Stimulated activated CD8-positive, alpha-beta memory T cell treated with anti-CD3 and anti-CD28 coated beads, Interleukin-15, amount 100 ng/mL, for 24 hours (primary cell): Measurements from ENCODE around the gene SLC37A4.
A peak's percentile ranks its signal among the peaks of the same experiment; 100 is the strongest.
"Not testable (repeated sequence)": the region's sequence is repeated elsewhere in the genome, so short reads cannot be mapped to it uniquely, and the experiment has no call there.

Experiments
- DNase-seq: peaks from one replicate; pipeline ENCODE4 v3.0.0-alpha.2; 2020; ENCODE audit warnings: low read depth

Gene SLC37A4

GRCh38 chr11:119030329-119031047 is at the start of gene SLC37A4:
TSS of gene SLC37A4 (minus strand) at chr11:119030877.
- DNase-seq, result peak; percentile 100

GRCh38 chr11:119078675-119079420 is 48.2 kb upstream of the SLC37A4 start:
- DNase-seq, result no peak

- no peak for DNase-seq
Observed at GRCh38 chr11:119077839-119078238, 47.2 kb upstream of the SLC37A4 start.

GRCh38 chr11:119067371-119068222 is 36.9 kb upstream of the SLC37A4 start, which contains the start of gene VPS11:
TSS of gene VPS11 (plus strand) at chr11:119067818. CDS start at chr11:119067824, 6 bp downstream.
- DNase-seq, result peak; percentile 92

- DNase-seq, result no peak
Observed at GRCh38 chr11:119065369-119065768, 34.7 kb upstream of the SLC37A4 start.

- DNase-seq, result no peak
Observed at GRCh38 chr11:119062779-119063178, 32.1 kb upstream of the SLC37A4 start.

GRCh38 chr11:119061256-119061655 is 30.6 kb upstream of the SLC37A4 start:
- DNase-seq, result no peak

GRCh38 chr11:119059128-119059527 is 28.5 kb upstream of the SLC37A4 start:
- DNase-seq, result not testable (repeated sequence)

- DNase-seq, result peak; percentile 98
Observed at GRCh38 chr11:119057000-119057769, 26.5 kb upstream of the SLC37A4 start, which contains the start of gene HYOU1. TSS of gene HYOU1 (minus strand) at chr11:119057205. CDS start at chr11:119056160, 1,045 bp downstream.

GRCh38 chr11:119056421-119056999 is 25.8 kb upstream of the SLC37A4 start:
- DNase-seq, result peak; percentile 23

- DNase-seq, result no peak
Observed at GRCh38 chr11:119055901-119056300, 25.2 kb upstream of the SLC37A4 start.

- DNase-seq, result no peak
Observed at GRCh38 chr11:119054418-119054817, 23.7 kb upstream of the SLC37A4 start.

- DNase-seq, result no peak
Observed at GRCh38 chr11:119052163-119052814, 21.6 kb upstream of the SLC37A4 start.

GRCh38 chr11:119051440-119052162 is 20.9 kb upstream of the SLC37A4 start:
- no peak for DNase-seq

GRCh38 chr11:119049081-119049480 is 18.4 kb upstream of the SLC37A4 start:
- DNase-seq, result no peak

- no peak for DNase-seq
Observed at GRCh38 chr11:119048644-119049043, 18.0 kb upstream of the SLC37A4 start.

GRCh38 chr11:119047205-119047604 is 16.5 kb upstream of the SLC37A4 start:
- no peak for DNase-seq

GRCh38 chr11:119046489-119046888 is 15.8 kb upstream of the SLC37A4 start:
- no peak for DNase-seq

- DNase-seq, result no peak
Observed at GRCh38 chr11:119044708-119045107, 14.0 kb upstream of the SLC37A4 start.

- no peak for DNase-seq
Observed at GRCh38 chr11:119042927-119043326, 12.2 kb upstream of the SLC37A4 start.
